CD8-positive, alpha-beta memory T cell (primary cell): ENCODE results near the gene TTC21A. TPM values are rescaled to one million over a fixed set of nuclear protein-coding genes. Genes with fewer than 3 reads are reported as not detected.

Experiments used
- CTCF ChIA-PET: fragments of 350-600 bp; sonication (Branson Sonifier 250); formaldehyde crosslinking; loops from one replicate; lab custom pipeline; 2021; ENCODE audit warnings: antibody characterized with exemption; lab: Charles Lee
- POLR2A ChIA-PET: fragments of 350-600 bp; sonication (Branson Sonifier 250); formaldehyde crosslinking; loops from one replicate; lab custom pipeline; 2021; ENCODE audit warnings: antibody characterized with exemption; lab: Charles Lee
- DNase-seq, 5 donors: peaks; one replicate each; pipeline versions ENCODE4 v3.0.0 to v3.0.0-alpha.2; 2020 to 2022; ENCODE audit warnings: mixed read lengths in 1 of 5
- H3K27ac ChIP-seq: one replicate; pipeline ENCODE4 v1.7.0; 2013; ENCODE audit warnings: low read depth, mild to moderate bottlenecking, low read length, moderate library complexity
- H3K27me3 ChIP-seq: 2 replicates; pipeline ENCODE4 v1.7.0; 2013; ENCODE audit warnings: low read length, mild to moderate bottlenecking; ENCODE audit not compliant: insufficient read depth, poor library complexity, severe bottlenecking
- H3K36me3 ChIP-seq: 2 replicates; pipeline ENCODE4 v1.7.0; 2013; ENCODE audit warnings: mild to moderate bottlenecking, low read length, moderate library complexity; ENCODE audit not compliant: insufficient read depth
- H3K4me1 ChIP-seq: 2 replicates; pipeline ENCODE4 v1.7.0; 2013; ENCODE audit warnings: mild to moderate bottlenecking, low read length, moderate library complexity; ENCODE audit not compliant: insufficient read depth
- H3K4me3 ChIP-seq: 2 replicates; pipeline ENCODE4 v1.7.0; 2013; ENCODE audit warnings: mild to moderate bottlenecking, low read length
- H3K9me3 ChIP-seq: 2 replicates; pipeline ENCODE4 v1.7.0; 2013; ENCODE audit warnings: mild to moderate bottlenecking, low read length
- H3K27ac Mint-ChIP-seq, 8 donors: one replicate each; pipeline ENCODE4 v1.8.0; 2020 to 2021; ENCODE audit warnings: mixed read lengths in 8 of 8, mild to moderate bottlenecking in 6 of 8, inconsistent platforms in 3 of 8, moderate library complexity in 3 of 8
- H3K27me3 Mint-ChIP-seq, 2 donors: one replicate each; pipeline ENCODE4 v1.8.0; 2020 to 2021; ENCODE audit warnings: mixed read lengths in 2 of 2, mild to moderate bottlenecking in 1 of 2, moderate library complexity in 1 of 2
- H3K36me3 Mint-ChIP-seq, 3 donors: one replicate each; pipeline ENCODE4 v1.8.0; 2020 to 2021; ENCODE audit warnings: mixed read lengths in 3 of 3, inconsistent platforms in 1 of 3, mild to moderate bottlenecking in 1 of 3
- H3K4me1 Mint-ChIP-seq, 3 donors: one replicate each; pipeline ENCODE4 v1.8.0; 2020 to 2021; ENCODE audit warnings: mixed read lengths in 3 of 3, inconsistent platforms in 1 of 3, mild to moderate bottlenecking in 1 of 3
- H3K4me3 Mint-ChIP-seq, 7 donors: one replicate each; pipeline ENCODE4 v1.8.0; 2020 to 2021; ENCODE audit warnings: mixed read lengths in 7 of 7, mild to moderate bottlenecking in 6 of 7, moderate library complexity in 4 of 7, inconsistent platforms in 2 of 7
- H3K9me3 Mint-ChIP-seq, 5 donors: one replicate each; pipeline ENCODE4 v1.8.0; 2020 to 2022; ENCODE audit warnings: mixed read lengths in 5 of 5, mild to moderate bottlenecking in 3 of 5, moderate library complexity in 2 of 5, inconsistent platforms in 1 of 5
- polyA plus RNA-seq: library from polyadenylated mRNA; unstranded; fragments of 300-500 nt; fragmentation: Illumina TruSeq; gene quantifications from one replicate; pipeline ENCODE4 v1.2.3, GENCODE V29; 2021
- total RNA-seq, 2 experiments: library from RNA; stranded (reverse); gene quantifications; one replicate each; pipeline ENCODE4 v1.2.3, GENCODE V29; 2021

The TTC21A gene
- total and polyA plus RNA-seq, 3 experiments from 2014 or later = 0.67 to 1.1 (median 0.80) TPM

GRCh38 chr3:39099242-39099641 is 8.2 kb upstream of the TTC21A start:
- Mint-ChIP-seq H3K4me3 (no peak overlapping the region), H3K9me3 (no peaks in the 10 kb centered on the region), H3K4me1 (peaks cover 18 to 27% (median 19%) of the 10 kb centered on the region in 3 donors), H3K27ac (peak overlapping the region in 3 of 8 donors; percentile 23 to 70 (median 30)), H3K27me3 (no peaks in the 10 kb centered on the region), H3K36me3 (peaks cover 0 to 55% (median 15%) of the 10 kb centered on the region in 3 donors)
- peaks cover 23% of the 10 kb centered on the region for H3K36me3 ChIP-seq
- H3K4me1 ChIP-seq = no peaks in the 10 kb centered on the region
- POLR2A ChIA-PET = no interaction called here
- DNase-seq = no peak
- CTCF ChIA-PET = interaction anchor here (3.3 kb wide), 1 partner anchor 192 kb away, joined by 13 read pairs; no protein-coding TSS in a partner anchor
- H3K27me3 ChIP-seq = no peaks in the 10 kb centered on the region
- no peaks in the 10 kb centered on the region for H3K9me3 ChIP-seq
- H3K27ac ChIP-seq = no peak overlapping the region
- H3K4me3 ChIP-seq = no peak overlapping the region

GRCh38 chr3:39099738-39100499 is 7.6 kb upstream of the TTC21A start:
- no peaks in the 10 kb centered on the region for H3K27me3 Mint-ChIP-seq
- Histone ChIP-seq H3K4me3 (no peak overlapping the region), H3K9me3 (no peaks in the 10 kb centered on the region), H3K27me3 (no peaks in the 10 kb centered on the region), H3K36me3 (peaks cover 17% of the 10 kb centered on the region), H3K27ac (no peak overlapping the region), H3K4me1 (no peaks in the 10 kb centered on the region)
- no peak overlapping the region for H3K4me3 Mint-ChIP-seq
- peak overlapping the region in 4 of 8 donors; percentile 30 to 67 (median 36) for H3K27ac Mint-ChIP-seq
- DNase-seq = no peak
- POLR2A ChIA-PET = no interaction called here
- CTCF ChIA-PET = interaction anchor here (1.9 to 3.3 kb wide), 2 partner anchors 188 to 191 kb away, joined by 13 to 14 read pairs; no protein-coding TSS in a partner anchor
- H3K9me3 Mint-ChIP-seq = no peaks in the 10 kb centered on the region
- H3K36me3 Mint-ChIP-seq = peaks cover 0 to 48% (median 8%) of the 10 kb centered on the region in 3 donors
- H3K4me1 Mint-ChIP-seq = peaks cover 18 to 30% (median 24%) of the 10 kb centered on the region in 3 donors

GRCh38 chr3:39100500-39100886 is 7.0 kb upstream of the TTC21A start:
- no peaks in the 10 kb centered on the region for H3K27me3 Mint-ChIP-seq
- CTCF ChIA-PET = interaction anchor here (1.9 to 3.3 kb wide), 2 partner anchors 187 to 191 kb away, joined by 13 to 14 read pairs; no protein-coding TSS in a partner anchor
- no peaks in the 10 kb centered on the region for H3K9me3 Mint-ChIP-seq
- peak overlapping the region in 1 of 8 donors; percentile 8 for H3K27ac Mint-ChIP-seq
- no peak overlapping the region for H3K4me3 Mint-ChIP-seq
- H3K36me3 Mint-ChIP-seq = peaks cover 0 to 43% (median 5%) of the 10 kb centered on the region in 3 donors
- Histone ChIP-seq H3K4me1 (peaks cover 3% of the 10 kb centered on the region), H3K27ac (no peak overlapping the region), H3K9me3 (no peaks in the 10 kb centered on the region), H3K27me3 (no peaks in the 10 kb centered on the region), H3K36me3 (peaks cover 11% of the 10 kb centered on the region), H3K4me3 (no peak overlapping the region)
- POLR2A ChIA-PET = no interaction called here
- H3K4me1 Mint-ChIP-seq = peaks cover 24 to 36% (median 29%) of the 10 kb centered on the region in 3 donors
- DNase-seq = no peak

- peaks cover 30 to 43% (median 36%) of the 10 kb centered on the region in 3 donors for H3K4me1 Mint-ChIP-seq
- Histone ChIP-seq H3K9me3 (no peaks in the 10 kb centered on the region), H3K4me3 (no peak overlapping the region), H3K36me3 (peaks cover 10% of the 10 kb centered on the region), H3K27ac (no peak overlapping the region), H3K4me1 (peaks cover 10% of the 10 kb centered on the region), H3K27me3 (no peaks in the 10 kb centered on the region)
- CTCF ChIA-PET = interaction anchor here (0.6 to 3.3 kb wide), 5 partner anchors 12 to 190 kb away, joined by 3 to 14 read pairs (median 3); no protein-coding TSS in a partner anchor
- peak in 4 of 5 donors; percentile 29 to 66 (median 40) for DNase-seq
- peak overlapping the region in 1 of 7 donors; percentile 35 for H3K4me3 Mint-ChIP-seq
- peak overlapping the region in 4 of 8 donors; percentile 23 to 92 (median 62) for H3K27ac Mint-ChIP-seq
- no peaks in the 10 kb centered on the region for H3K27me3 Mint-ChIP-seq
- no peaks in the 10 kb centered on the region for H3K9me3 Mint-ChIP-seq
- POLR2A ChIA-PET = no interaction called here
- peaks cover 0 to 36% (median 4%) of the 10 kb centered on the region in 3 donors for H3K36me3 Mint-ChIP-seq
Measured at GRCh38 chr3:39101022-39101689, 6.3 kb upstream of the TTC21A start.

- no peak for DNase-seq
- Histone ChIP-seq H3K4me3 (no peak overlapping the region), H3K36me3 (peaks cover 5% of the 10 kb centered on the region), H3K9me3 (no peaks in the 10 kb centered on the region), H3K4me1 (peaks cover 17% of the 10 kb centered on the region), H3K27me3 (no peaks in the 10 kb centered on the region), H3K27ac (no peak overlapping the region)
- Mint-ChIP-seq H3K36me3 (peaks cover 0 to 23% (median 0%) of the 10 kb centered on the region in 3 donors), H3K9me3 (no peaks in the 10 kb centered on the region), H3K27ac (peak overlapping the region; percentile 39 to 95 (median 55)), H3K4me3 (peak overlapping the region in 1 of 7 donors; percentile 46), H3K4me1 (peaks cover 40 to 51% (median 46%) of the 10 kb centered on the region in 3 donors), H3K27me3 (peaks cover 0 to 1% of the 10 kb centered on the region in 2 donors)
- ChIA-PET CTCF (interaction anchor here (1.0 to 2.1 kb wide), 3 partner anchors 161 to 189 kb away, joined by 3 to 4 read pairs (median 3); no protein-coding TSS in a partner anchor), POLR2A (no interaction called here)
Measured at GRCh38 chr3:39102504-39103323, 4.8 kb upstream of the TTC21A start.

GRCh38 chr3:39103324-39103693 is 4.2 kb upstream of the TTC21A start:
- Histone ChIP-seq H3K9me3 (no peaks in the 10 kb centered on the region), H3K27me3 (no peaks in the 10 kb centered on the region), H3K36me3 (peaks cover 5% of the 10 kb centered on the region), H3K27ac (no peak overlapping the region), H3K4me1 (peaks cover 22% of the 10 kb centered on the region), H3K4me3 (no peak overlapping the region)
- H3K27me3 Mint-ChIP-seq = peaks cover 0 to 2% of the 10 kb centered on the region in 2 donors
- H3K27ac Mint-ChIP-seq = peak overlapping the region in 7 of 8 donors; percentile 21 to 73 (median 57)
- H3K36me3 Mint-ChIP-seq = peaks cover 0 to 23% (median 0%) of the 10 kb centered on the region in 3 donors
- H3K4me3 Mint-ChIP-seq = peak overlapping the region in 1 of 7 donors; percentile 46
- DNase-seq = no peak
- POLR2A ChIA-PET = no interaction called here
- peaks cover 46 to 57% (median 52%) of the 10 kb centered on the region in 3 donors for H3K4me1 Mint-ChIP-seq
- no peaks in the 10 kb centered on the region for H3K9me3 Mint-ChIP-seq
- CTCF ChIA-PET = interaction anchor here (2.1 kb wide), 1 partner anchor 189 kb away, joined by 4 read pairs; no protein-coding TSS in a partner anchor

- Mint-ChIP-seq H3K36me3 (peaks cover 0 to 18% (median 0%) of the 10 kb centered on the region in 3 donors), H3K4me3 (peak overlapping the region in 3 of 7 donors; percentile 6 to 84 (median 37)), H3K27ac (peak overlapping the region in 5 of 8 donors; percentile 21 to 73 (median 53)), H3K27me3 (peaks cover 0 to 2% of the 10 kb centered on the region in 2 donors), H3K4me1 (peaks cover 53 to 64% (median 59%) of the 10 kb centered on the region in 3 donors), H3K9me3 (no peaks in the 10 kb centered on the region)
- H3K27me3 ChIP-seq = no peaks in the 10 kb centered on the region
- ChIA-PET POLR2A (no interaction called here), CTCF (interaction anchor here (1.1 to 2.8 kb wide), 4 partner anchors 9 to 188 kb away, joined by 3 to 15 read pairs (median 4); no protein-coding TSS in a partner anchor)
- H3K27ac ChIP-seq = no peak overlapping the region
- H3K4me3 ChIP-seq = no peak overlapping the region
- H3K36me3 ChIP-seq = peaks cover 3% of the 10 kb centered on the region
- H3K9me3 ChIP-seq = no peaks in the 10 kb centered on the region
- DNase-seq = no peak
- peaks cover 29% of the 10 kb centered on the region for H3K4me1 ChIP-seq
Measured at GRCh38 chr3:39103791-39104552, 3.5 kb upstream of the TTC21A start.
